Spinal cord (tissue), 10 donors: ENCODE measurements around the gene NAP1L4. TPM values are rescaled to one million over a fixed set of nuclear protein-coding genes. Genes with fewer than 3 reads are reported as not detected.

ENCODE experiments used
- DNase-seq, 6 donors: peaks; one replicate each; pipeline versions ENCODE4 v3.0.0 to v3.0.0-alpha.2; 2013 to 2015; ENCODE audit warnings: low spot score in 6 of 6, low read depth in 4 of 6
- H3K27ac ChIP-seq: one replicate; pipeline ENCODE4 v1.5.1; 2013; ENCODE audit warnings: low read depth, low read length, control low read depth
- H3K27me3 ChIP-seq: one replicate; pipeline ENCODE4 v1.6.1; 2013; ENCODE audit warnings: low read length; ENCODE audit not compliant: control insufficient read depth, insufficient read depth
- H3K36me3 ChIP-seq: one replicate; pipeline ENCODE4 v1.6.1; 2013; ENCODE audit warnings: low read length; ENCODE audit not compliant: control insufficient read depth, insufficient read depth
- H3K4me1 ChIP-seq: one replicate; pipeline ENCODE4 v1.6.1; 2013; ENCODE audit warnings: low read length; ENCODE audit not compliant: control insufficient read depth, insufficient read depth
- H3K4me3 ChIP-seq: one replicate; pipeline ENCODE4 v1.5.1; 2013; ENCODE audit warnings: low read depth, low read length, control low read depth
- H3K9me3 ChIP-seq: one replicate; pipeline ENCODE4 v1.6.1; 2013; ENCODE audit warnings: low read length; ENCODE audit not compliant: control insufficient read depth, insufficient read depth
- WGBS: methylation state at CpG from one replicate; pipeline ENCODE4 v1.1.5; 2013; ENCODE audit warnings: missing lambda C conversion rate; ENCODE audit not compliant: insufficient coverage; 5-methylcytosine and 5-hydroxymethylcytosine counted together
- polyA plus RNA-seq, 2 donors: library from polyadenylated mRNA; unstranded; fragments of 120-200 nt; gene quantifications; one replicate each; pipeline ENCODE4 v1.2.1, GENCODE V29; 2013; ENCODE audit not compliant: insufficient read length in 2 of 2
- total RNA-seq, 2 donors: library from RNA; depleted of rRNA in 1 of 2; stranded (reverse); fragments of 120-200 nt in 1 of 2; fragments of >200 nt in 1 of 2; gene quantifications; one replicate each; pipeline versions ENCODE4 v1.2.3 to v1.2.4, GENCODE V29; 2013 to 2014
- donor health status: healthy.

Gene NAP1L4
- total and polyA plus RNA-seq, 4 donors: 148 to 191 (median 177) TPM

GRCh38 chr11:2902784-2903671 is 89.1 kb downstream of the NAP1L4 start:
- Histone ChIP-seq H3K4me3 (no peak overlapping the region), H3K36me3 (no peaks in the 10 kb centered on the region), H3K4me1 (peaks cover 23% of the 10 kb centered on the region), H3K27ac (no peak overlapping the region), H3K27me3 (peaks cover 21% of the 10 kb centered on the region), H3K9me3 (no peaks in the 10 kb centered on the region)
- WGBS: 68% methylated on average over 15 of the region's 23 CpGs
- DNase-seq: no peak

GRCh38 chr11:2901854-2902783 is 90.0 kb downstream of the NAP1L4 start:
- Histone ChIP-seq H3K27me3 (peaks cover 14% of the 10 kb centered on the region), H3K27ac (no peak overlapping the region), H3K4me3 (peak overlapping the region; percentile 50), H3K9me3 (no peaks in the 10 kb centered on the region), H3K4me1 (peaks cover 23% of the 10 kb centered on the region), H3K36me3 (no peaks in the 10 kb centered on the region)
- peak in 2 of 6 donors; percentile 90 for DNase-seq
- 3% methylated on average over 52 of the region's 58 CpGs for WGBS

GRCh38 chr11:2901196-2901796 is 90.8 kb downstream of the NAP1L4 start:
- no peaks in the 10 kb centered on the region for H3K9me3 ChIP-seq
- no peaks in the 10 kb centered on the region for H3K36me3 ChIP-seq
- peaks cover 14% of the 10 kb centered on the region for H3K27me3 ChIP-seq
- H3K27ac ChIP-seq: no peak overlapping the region
- 78% methylated on average over 15 of the region's 16 CpGs for WGBS
- no peak for DNase-seq
- H3K4me3 ChIP-seq: peak overlapping the region; percentile 31
- H3K4me1 ChIP-seq: peaks cover 23% of the 10 kb centered on the region

DNA sequence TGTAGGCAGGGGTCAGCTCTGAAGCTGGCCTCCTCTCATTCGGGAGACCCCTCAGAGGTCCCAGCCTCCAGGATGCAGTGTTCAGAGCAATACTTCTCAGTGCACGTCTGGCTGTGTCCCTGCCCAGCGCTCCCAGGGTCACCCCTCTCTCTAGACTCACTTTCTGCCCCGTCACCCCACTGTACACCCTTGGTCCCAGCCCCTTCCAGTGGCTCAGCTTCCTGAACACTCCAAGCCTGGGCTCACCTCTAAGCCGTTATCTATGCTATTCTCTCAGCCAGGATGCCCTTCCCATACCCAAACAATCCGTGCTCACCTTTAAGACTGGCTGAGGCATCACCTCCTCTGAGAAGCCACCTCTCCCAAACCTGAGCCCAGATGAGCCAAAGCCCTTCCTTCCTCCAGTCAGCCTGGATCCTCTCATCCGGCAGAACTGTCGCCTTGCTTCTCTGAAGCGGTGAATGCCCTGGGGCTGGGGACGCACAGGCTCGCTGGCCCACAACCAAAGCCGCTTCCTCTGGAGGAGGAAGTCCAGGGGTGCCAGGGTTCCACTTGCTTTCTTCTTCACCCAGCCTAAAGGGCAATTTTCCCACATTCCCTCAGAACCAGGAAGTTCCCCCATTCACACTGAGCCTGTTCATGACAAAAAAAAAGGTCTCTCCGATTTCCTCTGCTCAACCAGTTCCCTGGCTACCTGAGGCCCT is 92.9 kb downstream of the NAP1L4 start:
- DNase-seq: no peak
- H3K4me1 ChIP-seq: peaks cover 23% of the 10 kb centered on the region
- H3K27me3 ChIP-seq: peaks cover 14% of the 10 kb centered on the region
- no peaks in the 10 kb centered on the region for H3K9me3 ChIP-seq
- no peaks in the 10 kb centered on the region for H3K36me3 ChIP-seq
- H3K27ac ChIP-seq: no peak overlapping the region
- 80% methylated on average over 13 of the region's 13 CpGs for WGBS
- H3K4me3 ChIP-seq: no peak overlapping the region

DNA sequence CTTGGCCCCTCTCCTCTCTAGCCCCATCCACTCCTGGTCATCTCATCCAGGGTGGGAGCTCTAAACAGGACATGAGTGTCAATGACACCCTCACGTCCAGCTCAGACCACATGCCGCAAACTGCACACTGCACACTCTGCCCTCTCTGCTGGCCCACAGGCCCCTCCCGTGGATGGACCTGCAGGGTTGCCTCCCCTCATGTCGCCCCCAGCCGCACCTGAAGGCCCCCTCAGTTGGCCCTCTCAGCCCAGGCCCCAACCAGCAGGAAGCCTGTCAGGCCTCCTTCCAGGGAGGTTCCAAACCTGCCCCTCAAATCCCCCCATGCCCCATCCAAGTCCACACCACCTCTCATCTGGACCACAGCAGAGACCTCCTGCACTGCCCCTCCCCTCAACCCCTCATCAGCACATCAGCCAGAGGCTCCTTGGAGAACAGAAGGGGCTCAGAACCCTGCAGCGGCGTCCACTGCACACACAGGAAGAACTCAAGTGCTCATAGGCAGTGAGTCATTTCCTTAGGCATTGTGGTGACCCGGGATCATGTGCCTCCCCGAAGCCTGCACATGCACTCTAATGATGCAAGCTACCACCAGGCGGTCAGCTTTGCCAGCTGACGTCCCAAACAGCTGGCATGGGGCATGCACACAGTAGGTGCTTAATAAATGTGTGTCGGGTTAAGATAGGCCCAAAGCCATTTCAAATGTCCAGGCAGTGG is 93.6 kb downstream of the NAP1L4 start:
- H3K27ac ChIP-seq: no peak overlapping the region
- no peak overlapping the region for H3K4me3 ChIP-seq
- 67% methylated on average over 12 of the region's 12 CpGs for WGBS
- H3K9me3 ChIP-seq: no peaks in the 10 kb centered on the region
- DNase-seq: no peak
- no peaks in the 10 kb centered on the region for H3K36me3 ChIP-seq
- peaks cover 12% of the 10 kb centered on the region for H3K27me3 ChIP-seq
- H3K4me1 ChIP-seq: peaks cover 23% of the 10 kb centered on the region

GRCh38 chr11:2897048-2897447 is 95.1 kb downstream of the NAP1L4 start:
- WGBS: 92% methylated on average over 6 of the region's 6 CpGs
- Histone ChIP-seq H3K27me3 (no peaks in the 10 kb centered on the region), H3K4me1 (peaks cover 26% of the 10 kb centered on the region), H3K4me3 (no peak overlapping the region), H3K9me3 (no peaks in the 10 kb centered on the region), H3K36me3 (no peaks in the 10 kb centered on the region), H3K27ac (no peak overlapping the region)
- no peak for DNase-seq

DNA sequence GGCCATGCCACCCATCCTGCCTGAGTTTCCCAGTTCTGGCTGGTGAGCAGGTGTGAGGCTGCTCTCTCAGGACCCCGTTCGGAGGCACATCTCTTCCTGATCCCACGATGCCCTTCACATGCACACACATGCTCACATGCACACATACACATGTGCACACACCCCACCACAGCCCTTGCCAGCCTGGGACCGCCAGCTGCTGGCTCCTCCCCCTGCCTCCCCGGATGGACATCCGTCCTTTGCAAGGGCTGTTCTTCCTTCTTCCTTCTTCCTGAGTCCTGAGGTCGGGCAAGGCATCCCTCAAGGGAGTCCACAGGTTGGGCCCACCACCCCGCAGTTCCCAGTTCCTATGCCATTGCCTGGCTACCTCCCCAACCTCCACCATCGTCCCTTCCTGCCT is 96.1 kb downstream of the NAP1L4 start:
- WGBS: 74% methylated on average over 8 of the region's 9 CpGs
- Histone ChIP-seq H3K4me3 (no peak overlapping the region), H3K36me3 (no peaks in the 10 kb centered on the region), H3K4me1 (peaks cover 27% of the 10 kb centered on the region), H3K27me3 (no peaks in the 10 kb centered on the region), H3K27ac (no peak overlapping the region), H3K9me3 (no peaks in the 10 kb centered on the region)
- DNase-seq: no peak
